CD14-positive monocyte (primary cell): ENCODE results near the gene MYO18A. TPM values are rescaled to one million over a fixed set of nuclear protein-coding genes. Genes with fewer than 3 reads are reported as not detected.

Experiments
- DNase-seq, 3 donors: peaks; one replicate each; pipeline ENCODE4 v3.0.0-alpha.2; 2011 to 2022
- H2AFZ ChIP-seq: 2 replicates; pipeline ENCODE4 v1.6.0; 2012; ENCODE audit warnings: mild to moderate bottlenecking, low read depth, low read length, inconsistent platforms; ENCODE audit not compliant: insufficient read depth, poor library complexity, severe bottlenecking
- H3K27ac ChIP-seq, 2 donors: 1 replicate in 1 of 2; 2 replicates in 1 of 2; pipeline ENCODE4 v1.5.1; 2012 to 2013; ENCODE audit warnings: low read length in 2 of 2, control low read depth in 1 of 2, inconsistent platforms in 1 of 2, low read depth in 1 of 2, mild to moderate bottlenecking in 1 of 2
- H3K27me3 ChIP-seq, 2 donors: one replicate each; pipeline versions ENCODE4 v1.6.0 to v1.6.1; 2011 to 2013; ENCODE audit warnings: low read length in 2 of 2; ENCODE audit not compliant: control insufficient read depth in 2 of 2, insufficient read depth in 2 of 2
- H3K36me3 ChIP-seq, 2 donors: replicated peaks in 1 of 2; 1 replicate in 1 of 2; 2 replicates in 1 of 2; pipeline versions ENCODE4 v1.5.1 to v1.6.1; 2012 to 2013; ENCODE audit warnings: low read length in 2 of 2, control low read depth in 1 of 2, inconsistent platforms in 1 of 2, mild to moderate bottlenecking in 1 of 2; ENCODE audit not compliant: insufficient read depth in 2 of 2, control insufficient read depth in 1 of 2
- H3K4me1 ChIP-seq, 2 donors: 1 replicate in 1 of 2; 2 replicates in 1 of 2; pipeline versions ENCODE4 v1.5.1 to v1.6.1; 2012 to 2013; ENCODE audit warnings: low read length in 2 of 2, control low read depth in 1 of 2, inconsistent platforms in 1 of 2, mild to moderate bottlenecking in 1 of 2, moderate library complexity in 1 of 2; ENCODE audit not compliant: insufficient read depth in 2 of 2, control insufficient read depth in 1 of 2
- H3K4me2 ChIP-seq: replicated peaks from 2 replicates; pipeline ENCODE3; 2012; ENCODE audit warnings: low read length, moderate library complexity, mild to moderate bottlenecking; ENCODE audit not compliant: poor library complexity, severe bottlenecking; ENCODE audit errors: extremely low read depth
- H3K4me3 ChIP-seq, 3 experiments: fragments of 200-600 bp in 1 of 3; sonication (generic) in 1 of 3; replicated peaks in 1 of 3; 1 replicate in 2 of 3; 2 replicates in 1 of 3; pipeline ENCODE4 v1.5.1; 2011 to 2013; ENCODE audit warnings: low read length in 3 of 3, mild to moderate bottlenecking in 3 of 3, control low read depth in 2 of 3, low read depth in 2 of 3, inconsistent platforms in 1 of 3, moderate library complexity in 1 of 3
- H3K79me2 ChIP-seq: 2 replicates; pipeline ENCODE4 v1.6.0; 2012; ENCODE audit warnings: mild to moderate bottlenecking, control low read depth, inconsistent platforms, low read length, moderate library complexity; ENCODE audit not compliant: insufficient read depth
- H3K9ac ChIP-seq: 2 replicates; pipeline ENCODE4 v1.6.0; 2017; ENCODE audit warnings: low read length, mild to moderate bottlenecking; ENCODE audit not compliant: insufficient read depth, poor library complexity, severe bottlenecking
- H3K9me3 ChIP-seq, 2 donors: replicated peaks in 1 of 2; 1 replicate in 1 of 2; 2 replicates in 1 of 2; pipeline versions ENCODE4 v1.5.1 to v1.6.1; 2012 to 2013; ENCODE audit warnings: low read length in 2 of 2, control low read depth in 1 of 2; ENCODE audit not compliant: control insufficient read depth in 1 of 2, insufficient read depth in 1 of 2
- H4K20me1 ChIP-seq: 2 replicates; pipeline ENCODE4 v1.6.0; 2012; ENCODE audit warnings: mild to moderate bottlenecking, low read length, control low read depth, moderate library complexity; ENCODE audit not compliant: insufficient read depth
- H3K27ac Mint-ChIP-seq, 7 donors: one replicate each; pipeline ENCODE4 v1.8.0; 2020; ENCODE audit warnings: mild to moderate bottlenecking in 7 of 7, mixed read lengths in 7 of 7, moderate library complexity in 6 of 7, inconsistent platforms in 2 of 7
- H3K27me3 Mint-ChIP-seq, 3 donors: one replicate each; pipeline ENCODE4 v1.8.0; 2021 to 2022; ENCODE audit warnings: low read depth in 3 of 3, mild to moderate bottlenecking in 3 of 3, mixed read lengths in 3 of 3, moderate library complexity in 3 of 3, inconsistent platforms in 1 of 3
- H3K36me3 Mint-ChIP-seq, 2 donors: one replicate each; pipeline ENCODE4 v1.8.0; 2020; ENCODE audit warnings: mixed read lengths in 2 of 2, inconsistent platforms in 1 of 2, mild to moderate bottlenecking in 1 of 2
- H3K4me1 Mint-ChIP-seq: one replicate; pipeline ENCODE4 v1.8.0; 2020; ENCODE audit warnings: mild to moderate bottlenecking, mixed read lengths
- H3K4me3 Mint-ChIP-seq, 2 donors: one replicate each; pipeline ENCODE4 v1.8.0; 2020; ENCODE audit warnings: mild to moderate bottlenecking in 2 of 2, mixed read lengths in 2 of 2, moderate library complexity in 1 of 2
- H3K9me3 Mint-ChIP-seq, 7 donors: one replicate each; pipeline ENCODE4 v1.8.0; 2020 to 2022; ENCODE audit warnings: mixed read lengths in 7 of 7, mild to moderate bottlenecking in 6 of 7, moderate library complexity in 6 of 7, inconsistent platforms in 2 of 7
- WGBS: methylation state at CpG from one replicate; pipeline ENCODE4 v1.1.5; 2013; ENCODE audit warnings: missing lambda C conversion rate; ENCODE audit not compliant: insufficient coverage; 5-methylcytosine and 5-hydroxymethylcytosine counted together
- intact Hi-C, 2 donors: fragments of 100-400 bp; cut with micrococcal nuclease; formaldehyde crosslinking; loops; one replicate each; pipeline versions ENCODE4 v1.15.0 to v1.15.1; 2023
- polyA plus RNA-seq, 3 donors: library from polyadenylated mRNA; depleted of rRNA in 1 of 3; unstranded in 2 of 3; stranded (reverse) in 1 of 3; fragments of 300-500 nt in 2 of 3; fragments of >200 nt in 1 of 3; fragmentation: Illumina TruSeq in 2 of 3; gene quantifications; 1 replicate in 2 of 3; 2 replicates in 1 of 3; pipeline ENCODE4 v1.2.3, GENCODE V29; 2012 to 2021
- TF ChIP-seq, protein P1 (sequence below): fragments of 200-600 bp; IDR thresholded peaks from one replicate; pipeline ENCODE4 v1.8.0; 2022; ENCODE audit warnings: antibody characterized with exemption, mild to moderate bottlenecking

Gene MYO18A
- polyA plus RNA-seq, 3 donors = 6.3 to 40.2 (median 11.0) TPM

DNA sequence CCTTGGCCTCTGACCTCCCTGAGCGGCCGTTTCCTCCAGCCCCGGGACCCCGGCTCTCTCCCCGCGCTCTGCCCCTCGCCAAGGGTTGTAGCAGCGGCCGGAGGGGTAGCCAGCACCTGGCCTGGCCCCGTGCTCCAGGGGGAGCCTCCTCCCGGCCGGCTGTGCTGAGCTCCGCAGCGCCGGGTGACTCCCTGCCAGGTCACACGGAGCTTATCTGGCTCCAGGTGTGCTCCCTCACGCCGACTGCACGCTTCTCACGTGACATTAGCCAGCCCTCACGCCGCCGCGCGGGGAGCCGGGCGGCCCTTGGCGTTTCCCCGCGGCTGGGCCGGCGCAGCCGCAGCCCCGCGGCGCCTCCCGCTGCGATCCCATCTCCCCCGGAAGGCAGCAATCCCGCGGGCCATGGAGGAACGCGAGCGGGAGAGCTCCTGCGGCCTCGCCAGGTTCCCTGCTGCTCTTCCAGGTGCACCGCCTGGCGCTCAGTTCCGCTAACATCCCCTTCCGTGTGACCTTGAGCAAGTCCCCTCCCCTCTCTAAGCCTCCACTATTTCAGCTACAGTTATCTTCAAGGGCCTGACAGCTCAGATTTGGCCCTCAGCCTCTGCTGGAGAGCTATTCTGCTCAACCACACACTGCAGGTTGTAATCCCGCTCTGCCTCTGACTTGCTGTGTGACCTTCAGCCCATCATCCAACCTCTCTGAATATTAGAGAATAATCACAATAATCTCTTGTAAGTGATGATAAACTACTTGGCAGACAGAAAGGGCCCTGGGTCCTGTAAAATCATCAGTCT lies 3.4 kb downstream of the MYO18A start:
- H3K27me3 Mint-ChIP-seq = peaks cover 4 to 25% (median 24%) of the 10 kb centered on the region in 3 donors
- Histone ChIP-seq H3K79me2 (no peaks in the 10 kb centered on the region), H3K4me2 (peak overlapping the region; percentile 89), H3K27me3 (peaks cover 0 to 15% of the 10 kb centered on the region in 2 donors), H3K4me3 (peak overlapping the region; percentile 38 to 72 (median 46)), H3K9ac (peak overlapping the region; percentile 66), H3K36me3 (no peaks in the 10 kb centered on the region), H3K4me1 (peaks cover 32 to 40% of the 10 kb centered on the region in 2 donors), H3K27ac (no peak overlapping the region), H3K9me3 (no peaks in the 10 kb centered on the region), H2AFZ (peak overlapping the region; percentile 86), H4K20me1 (no peaks in the 10 kb centered on the region)
- peaks cover 44% of the 10 kb centered on the region for H3K4me1 Mint-ChIP-seq
- DNase-seq = peak in 1 of 3 donors; percentile 29
- H3K27ac Mint-ChIP-seq = peak overlapping the region in 2 of 7 donors; percentile 13 to 46
- peaks cover 0 to 2% (median 0%) of the 10 kb centered on the region in 7 donors for H3K9me3 Mint-ChIP-seq
- H3K4me3 Mint-ChIP-seq = peak overlapping the region; percentile 77 to 90
- TF ChIP-seq, protein P1, sequence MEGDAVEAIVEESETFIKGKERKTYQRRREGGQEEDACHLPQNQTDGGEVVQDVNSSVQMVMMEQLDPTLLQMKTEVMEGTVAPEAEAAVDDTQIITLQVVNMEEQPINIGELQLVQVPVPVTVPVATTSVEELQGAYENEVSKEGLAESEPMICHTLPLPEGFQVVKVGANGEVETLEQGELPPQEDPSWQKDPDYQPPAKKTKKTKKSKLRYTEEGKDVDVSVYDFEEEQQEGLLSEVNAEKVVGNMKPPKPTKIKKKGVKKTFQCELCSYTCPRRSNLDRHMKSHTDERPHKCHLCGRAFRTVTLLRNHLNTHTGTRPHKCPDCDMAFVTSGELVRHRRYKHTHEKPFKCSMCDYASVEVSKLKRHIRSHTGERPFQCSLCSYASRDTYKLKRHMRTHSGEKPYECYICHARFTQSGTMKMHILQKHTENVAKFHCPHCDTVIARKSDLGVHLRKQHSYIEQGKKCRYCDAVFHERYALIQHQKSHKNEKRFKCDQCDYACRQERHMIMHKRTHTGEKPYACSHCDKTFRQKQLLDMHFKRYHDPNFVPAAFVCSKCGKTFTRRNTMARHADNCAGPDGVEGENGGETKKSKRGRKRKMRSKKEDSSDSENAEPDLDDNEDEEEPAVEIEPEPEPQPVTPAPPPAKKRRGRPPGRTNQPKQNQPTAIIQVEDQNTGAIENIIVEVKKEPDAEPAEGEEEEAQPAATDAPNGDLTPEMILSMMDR = no peak
- WGBS = under 1% methylated on average over 50 of the region's 51 CpGs
- H3K36me3 Mint-ChIP-seq = peaks cover 0 to 3% of the 10 kb centered on the region in 2 donors
- intact Hi-C loops = no loop called here

DNA sequence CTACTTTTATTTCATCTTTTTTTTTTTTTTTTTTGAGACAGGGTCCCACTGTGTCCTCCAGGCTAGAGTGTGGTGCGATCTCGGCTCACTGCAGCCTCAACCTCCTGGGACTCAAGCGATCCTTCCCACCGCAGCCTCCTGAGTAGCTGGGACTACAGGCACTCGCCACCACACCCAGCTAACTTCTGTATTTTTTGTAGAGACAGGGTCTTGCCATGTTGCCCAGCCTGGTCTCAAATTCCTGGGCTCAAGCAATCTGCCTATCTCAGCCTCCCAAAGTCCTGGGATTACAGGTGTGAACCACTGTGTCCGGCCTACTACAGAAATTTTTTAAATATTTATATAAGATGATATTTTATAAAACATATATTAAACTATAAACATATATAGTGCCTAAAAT lies 4.8 kb downstream of the MYO18A start:
- TF ChIP-seq, protein P1 = no peak
- Mint-ChIP-seq H3K36me3 (peaks cover 0 to 7% of the 10 kb centered on the region in 2 donors), H3K4me1 (peaks cover 30% of the 10 kb centered on the region), H3K4me3 (no peak overlapping the region), H3K9me3 (peaks cover 0 to 2% (median 0%) of the 10 kb centered on the region in 7 donors), H3K27me3 (peaks cover 4 to 26% (median 24%) of the 10 kb centered on the region in 3 donors), H3K27ac (no peak overlapping the region)
- Histone ChIP-seq H3K79me2 (no peaks in the 10 kb centered on the region), H4K20me1 (no peaks in the 10 kb centered on the region), H3K36me3 (no peaks in the 10 kb centered on the region), H3K4me1 (peaks cover 20 to 27% of the 10 kb centered on the region in 2 donors), H3K4me2 (no peak overlapping the region), H3K27ac (no peak overlapping the region), H2AFZ (no peak overlapping the region), H3K4me3 (no peak overlapping the region), H3K9ac (no peak overlapping the region), H3K9me3 (no peaks in the 10 kb centered on the region), H3K27me3 (peaks cover 0 to 15% of the 10 kb centered on the region in 2 donors)
- DNase-seq = no peak
- intact Hi-C loops = no loop called here
- WGBS = 93% methylated on average over 5 of the region's 6 CpGs
